HG03159 (cell line): ENCODE results near the gene CTXN1.
"Not testable (repeated sequence)": the region's sequence is repeated elsewhere in the genome, so short reads cannot be mapped to it uniquely, and the experiment has no call there.

Experiments used
- ATAC-seq: cut with Tn5 transposase; IDR thresholded peaks from one replicate; pipeline ENCODE4 v1.9.1; 2021; ENCODE audit warnings: mild to moderate bottlenecking, moderate library complexity; ENCODE audit not compliant: unreplicated experiment

Gene CTXN1

DNA sequence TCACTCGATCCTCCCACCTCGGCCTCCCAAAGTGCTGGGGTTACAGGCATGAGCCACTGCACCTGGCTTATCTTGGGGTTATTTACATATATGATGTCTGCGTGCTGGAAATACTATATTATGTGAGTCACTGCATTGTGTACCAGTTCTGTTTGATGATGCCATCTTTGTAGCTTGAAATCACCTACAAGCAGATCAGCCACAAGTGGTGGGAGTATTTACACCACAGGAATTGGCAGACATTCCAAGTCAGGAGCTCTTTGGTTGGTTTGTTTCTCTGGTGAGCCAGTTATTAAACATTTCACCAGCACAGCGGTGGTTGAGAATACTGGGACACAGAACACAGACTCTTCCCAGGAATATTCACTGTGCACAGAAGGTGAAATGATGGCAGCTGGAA is 22.0 kb upstream of the CTXN1 start:
- ATAC-seq: no peak

DNA sequence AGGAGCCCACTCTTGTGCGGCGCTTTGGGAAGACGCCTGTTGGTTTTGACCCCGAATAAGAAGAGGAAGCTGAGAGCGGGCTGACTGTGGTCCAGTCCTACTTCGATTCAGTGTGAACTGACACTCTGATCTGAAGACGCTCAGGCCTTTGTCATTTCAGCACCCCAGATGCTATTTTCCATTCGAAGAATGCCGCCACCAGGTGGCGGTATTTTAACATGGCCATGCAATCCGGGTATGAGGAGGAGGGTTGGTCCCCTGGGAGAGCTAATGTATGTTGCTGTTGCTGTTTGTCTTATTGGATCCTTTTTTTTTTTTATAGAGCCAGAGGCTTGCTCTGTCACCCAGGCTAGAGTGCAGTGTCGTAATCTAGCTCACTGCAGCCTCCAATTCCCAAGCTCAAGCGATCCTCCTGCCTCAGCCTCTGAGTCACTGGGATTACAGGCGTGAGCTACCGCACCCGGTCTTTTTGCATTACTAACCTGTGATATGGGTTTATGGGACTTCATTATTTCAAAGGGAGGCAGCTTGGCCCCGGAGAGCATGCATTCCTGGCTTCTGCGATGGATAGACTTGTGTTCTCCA is 18.3 kb upstream of the CTXN1 start:
- ATAC-seq: peak; percentile 36

DNA sequence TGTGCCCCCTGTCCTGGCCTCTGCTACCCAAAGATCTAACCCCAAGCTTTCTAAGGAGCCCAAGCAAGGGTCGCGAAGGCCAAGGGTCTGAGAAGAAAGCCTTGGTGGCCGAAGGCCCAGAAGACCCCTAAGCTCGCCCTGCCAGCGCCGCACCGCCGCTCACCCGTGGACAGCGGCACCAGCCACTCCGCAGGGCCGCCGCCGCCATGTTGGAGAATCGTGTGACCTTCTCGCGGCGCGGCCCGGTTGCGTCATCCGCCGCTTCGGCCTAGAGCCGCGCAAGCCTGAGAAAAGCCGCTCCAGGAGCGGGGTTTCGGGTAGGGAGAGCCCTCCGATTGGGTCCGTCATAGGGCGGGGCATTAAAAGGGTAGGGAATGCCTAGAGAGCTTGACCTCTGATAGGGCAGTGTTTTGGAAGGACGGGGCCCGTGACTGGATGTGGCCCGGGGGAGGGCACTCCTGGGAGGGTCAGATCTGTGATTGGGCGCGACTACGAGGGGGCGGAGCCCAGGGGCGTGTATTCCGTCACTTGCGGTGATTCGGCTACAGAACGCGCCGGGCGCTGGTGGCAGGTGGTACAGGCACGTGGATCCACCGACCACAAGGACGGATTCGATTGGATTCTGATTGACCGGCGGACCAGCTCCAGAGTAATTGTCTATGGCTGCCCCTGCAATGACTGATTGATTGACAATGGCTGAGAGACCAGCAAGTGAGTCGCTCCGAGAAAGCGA is 17.7 kb upstream of the CTXN1 start, which contains the start of gene TIMM44:
Gene TIMM44, minus strand, starts transcription at position 223 of the 733 bp plus-strand sequence. Its CDS starts 15 bp downstream, at position 208.
- peak; percentile 92 for ATAC-seq

DNA sequence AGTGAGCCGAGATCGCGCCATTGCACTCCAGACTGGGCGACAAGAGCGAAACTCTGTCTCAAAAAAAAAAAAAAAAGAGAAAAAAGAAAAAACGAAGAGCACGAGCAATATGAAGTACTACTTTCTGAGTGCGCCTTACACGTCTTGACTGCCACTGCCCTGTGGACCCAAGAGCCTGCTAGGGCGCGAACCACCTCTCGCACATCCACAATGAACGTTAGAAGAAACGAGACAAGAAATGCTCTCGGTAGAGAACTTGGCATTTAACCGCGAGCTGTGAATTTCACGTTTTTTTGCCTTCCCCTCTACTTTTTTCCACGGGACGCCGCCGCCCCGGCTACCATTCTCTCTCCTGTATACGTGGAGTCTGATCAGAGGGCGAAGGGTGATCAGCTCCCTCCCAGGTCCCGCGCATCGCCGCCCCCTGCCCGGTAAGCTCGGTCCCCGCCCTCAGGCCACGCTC is 17.1 kb upstream of the CTXN1 start:
- ATAC-seq: no peak

DNA sequence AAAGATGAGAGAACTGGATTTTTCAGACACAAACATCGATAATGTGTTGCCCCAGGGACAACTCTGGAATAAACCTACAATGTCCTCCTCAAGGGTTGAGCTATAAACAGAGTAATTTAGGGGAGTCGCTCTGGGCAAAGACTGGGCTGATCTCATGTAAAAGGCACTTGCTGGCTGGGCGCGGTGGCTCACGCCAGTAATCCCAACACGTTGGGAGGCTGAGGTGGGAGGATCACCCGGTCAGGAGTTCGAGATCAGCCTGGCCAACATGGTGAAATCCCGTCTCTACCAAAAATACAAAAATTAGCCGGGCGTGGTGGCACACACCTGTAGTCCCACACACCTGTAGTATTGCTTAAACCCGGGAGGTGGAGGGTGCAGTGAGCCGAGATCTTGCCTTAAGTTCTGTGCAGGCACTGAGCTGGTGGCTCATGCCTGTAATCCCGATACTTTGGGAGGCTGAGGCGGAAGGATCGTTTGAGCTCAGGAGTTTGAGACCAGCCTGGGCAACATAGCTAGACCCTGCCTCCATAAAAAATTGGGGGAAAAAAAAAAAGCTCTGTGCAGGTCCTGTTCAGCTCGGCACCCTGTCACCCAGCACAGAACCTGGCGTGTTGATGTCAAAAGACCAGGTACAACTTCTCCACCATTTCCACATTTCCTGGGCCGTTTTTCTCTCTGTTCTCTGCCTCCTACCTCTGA is 16.1 kb upstream of the CTXN1 start:
- no peak for ATAC-seq

DNA sequence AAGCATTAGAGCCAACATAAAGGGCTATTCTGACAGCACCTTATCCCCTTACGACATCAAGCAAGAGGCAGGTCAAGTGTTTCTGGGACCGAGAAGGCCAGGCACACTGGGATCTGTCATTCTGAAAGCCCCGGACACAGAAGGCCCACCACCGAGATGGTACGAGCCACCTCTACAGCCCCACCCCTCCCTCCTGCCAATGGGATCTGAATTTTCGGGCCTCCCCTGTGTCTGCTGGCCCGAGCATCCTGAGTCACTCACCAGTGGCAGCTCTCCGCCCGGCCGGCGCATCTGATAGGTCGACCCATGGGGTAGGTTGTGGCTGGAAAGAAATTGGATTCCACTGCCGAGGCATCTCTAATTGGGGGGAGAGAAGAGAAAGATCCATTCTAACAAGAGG is 14.9 kb upstream of the CTXN1 start:
- no peak for ATAC-seq

DNA sequence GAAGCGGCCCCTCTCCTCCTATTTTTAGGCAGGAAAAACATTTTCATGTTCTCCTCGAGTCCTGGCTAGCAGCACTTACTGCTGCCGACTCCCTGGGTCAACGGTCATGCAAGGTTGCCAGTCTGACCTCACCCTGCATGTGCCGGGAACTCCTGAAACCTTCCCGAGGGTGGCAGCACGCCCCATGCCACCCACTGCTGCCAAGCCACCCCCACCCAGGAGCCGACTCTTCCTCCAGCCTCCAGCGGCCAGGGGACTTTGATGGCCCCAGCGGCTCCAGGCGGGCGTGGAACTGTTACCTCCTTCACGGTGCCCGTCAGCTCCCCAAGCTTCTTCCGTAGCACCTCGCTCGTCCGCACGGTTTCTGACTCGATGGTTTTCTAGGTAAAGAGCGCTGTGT is 8.8 kb upstream of the CTXN1 start:
- no peak for ATAC-seq

DNA sequence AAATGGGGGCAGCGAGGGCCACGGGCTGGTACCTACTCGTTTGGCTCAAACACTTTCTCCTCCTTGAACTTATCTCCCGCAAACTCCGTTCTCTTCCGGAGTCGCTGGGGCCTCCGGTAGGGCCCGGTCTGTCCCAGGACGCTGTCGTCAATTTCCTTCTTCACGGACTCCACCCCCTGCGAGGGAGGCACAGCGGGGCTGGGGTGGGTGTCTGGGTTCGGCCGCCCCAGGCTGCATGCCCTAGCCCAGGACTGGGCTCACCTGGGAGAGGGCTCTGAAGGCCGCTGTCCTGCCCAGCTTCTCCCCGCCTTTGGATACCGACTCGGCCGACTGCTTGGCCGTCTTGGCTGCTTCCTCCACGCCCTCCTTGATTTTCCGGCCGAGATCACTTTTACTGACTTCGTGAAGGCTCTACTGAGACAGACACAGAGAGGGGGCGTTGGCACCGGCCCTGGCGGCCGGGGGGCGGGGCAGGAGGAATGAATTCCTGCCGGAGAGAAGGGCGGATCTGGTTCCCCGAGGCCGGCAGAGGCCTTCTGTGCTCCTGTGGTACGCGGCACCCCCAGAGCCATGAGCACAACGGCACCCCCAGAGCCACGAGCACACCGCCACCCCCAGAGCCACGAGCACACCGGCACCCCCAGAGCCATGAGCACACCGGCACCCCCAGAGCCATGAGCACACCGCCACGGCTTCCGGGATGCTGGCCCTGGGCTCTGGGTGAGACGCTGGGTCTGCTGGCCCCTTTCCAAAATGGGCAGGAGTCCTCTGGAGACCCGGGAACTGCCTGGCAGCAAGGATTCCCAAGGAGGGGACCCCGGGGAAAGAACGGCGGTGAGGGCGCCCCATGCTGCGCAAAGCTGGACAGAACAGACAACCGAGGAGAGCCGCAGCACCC is 8.1 kb upstream of the CTXN1 start:
- no peak for ATAC-seq

DNA sequence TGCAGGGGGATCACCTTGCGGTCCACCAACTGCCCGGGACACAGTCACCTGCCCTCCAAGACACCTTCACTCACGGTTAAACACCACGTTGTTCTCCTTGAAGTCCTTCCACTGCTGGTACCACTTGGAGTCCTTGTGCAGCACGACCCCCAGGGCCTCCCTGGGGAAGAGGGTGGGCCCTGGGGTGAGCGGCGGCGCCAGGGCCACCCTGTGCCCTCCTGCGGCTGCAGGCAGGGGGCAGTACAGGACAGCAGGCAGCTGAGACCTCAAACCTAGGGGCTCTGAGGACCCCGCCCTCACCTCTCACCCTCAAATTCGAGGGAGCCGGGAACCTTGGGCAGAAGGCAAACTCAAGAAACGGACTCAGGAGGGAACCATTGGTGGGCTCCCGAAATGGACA is 7.5 kb upstream of the CTXN1 start:
- ATAC-seq: no peak

DNA sequence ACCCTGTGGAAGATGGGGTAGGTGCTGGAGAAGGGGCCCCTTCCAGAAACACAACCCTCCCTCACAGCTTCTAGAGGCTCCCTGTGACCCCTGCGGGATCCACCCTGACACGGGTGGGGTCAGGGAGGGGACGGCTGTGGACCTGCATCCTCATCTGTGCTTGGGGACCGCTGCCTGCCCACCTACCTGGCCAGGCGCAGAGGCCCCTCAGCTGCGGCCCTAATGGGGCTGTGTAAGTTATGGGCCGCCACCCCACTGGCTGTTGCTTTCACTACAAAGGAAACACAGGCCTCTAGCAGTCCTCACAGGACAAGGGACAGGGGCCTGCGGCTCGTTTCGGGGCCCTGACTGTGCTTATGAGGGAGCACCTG is 7.0 kb upstream of the CTXN1 start:
- ATAC-seq: no peak

DNA sequence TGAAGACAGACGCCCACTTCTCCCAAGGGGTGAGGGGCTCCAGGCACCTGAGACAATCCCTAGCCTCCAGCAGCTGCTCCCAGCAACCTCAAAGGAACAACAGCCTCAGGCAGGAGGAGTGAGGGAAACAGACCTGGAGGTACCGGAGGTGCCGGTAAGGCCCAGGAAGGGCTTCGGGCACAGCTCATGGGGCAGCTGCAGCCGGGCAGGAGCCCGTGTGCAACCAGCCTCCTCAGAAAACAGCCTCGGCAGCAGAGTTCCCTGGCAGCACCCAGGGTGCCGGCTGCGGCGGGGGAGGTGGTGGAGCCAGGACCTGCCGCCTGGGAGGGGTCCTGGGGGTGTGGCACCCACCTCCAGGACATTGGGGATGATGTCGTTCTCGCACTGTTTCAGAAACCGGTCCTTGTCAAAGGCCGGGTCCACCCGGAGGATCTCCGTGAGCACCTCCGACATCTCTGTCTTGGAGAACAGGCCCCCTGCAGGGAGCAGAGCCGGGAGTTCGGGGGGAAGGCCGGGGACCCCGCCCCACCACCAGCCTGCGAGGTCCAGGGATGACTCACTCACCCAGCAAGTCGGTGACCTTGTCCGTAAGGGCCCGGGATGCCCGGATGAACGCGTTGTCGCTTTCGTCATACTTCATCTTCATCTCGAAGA is 6.5 kb upstream of the CTXN1 start:
- ATAC-seq: no peak

DNA sequence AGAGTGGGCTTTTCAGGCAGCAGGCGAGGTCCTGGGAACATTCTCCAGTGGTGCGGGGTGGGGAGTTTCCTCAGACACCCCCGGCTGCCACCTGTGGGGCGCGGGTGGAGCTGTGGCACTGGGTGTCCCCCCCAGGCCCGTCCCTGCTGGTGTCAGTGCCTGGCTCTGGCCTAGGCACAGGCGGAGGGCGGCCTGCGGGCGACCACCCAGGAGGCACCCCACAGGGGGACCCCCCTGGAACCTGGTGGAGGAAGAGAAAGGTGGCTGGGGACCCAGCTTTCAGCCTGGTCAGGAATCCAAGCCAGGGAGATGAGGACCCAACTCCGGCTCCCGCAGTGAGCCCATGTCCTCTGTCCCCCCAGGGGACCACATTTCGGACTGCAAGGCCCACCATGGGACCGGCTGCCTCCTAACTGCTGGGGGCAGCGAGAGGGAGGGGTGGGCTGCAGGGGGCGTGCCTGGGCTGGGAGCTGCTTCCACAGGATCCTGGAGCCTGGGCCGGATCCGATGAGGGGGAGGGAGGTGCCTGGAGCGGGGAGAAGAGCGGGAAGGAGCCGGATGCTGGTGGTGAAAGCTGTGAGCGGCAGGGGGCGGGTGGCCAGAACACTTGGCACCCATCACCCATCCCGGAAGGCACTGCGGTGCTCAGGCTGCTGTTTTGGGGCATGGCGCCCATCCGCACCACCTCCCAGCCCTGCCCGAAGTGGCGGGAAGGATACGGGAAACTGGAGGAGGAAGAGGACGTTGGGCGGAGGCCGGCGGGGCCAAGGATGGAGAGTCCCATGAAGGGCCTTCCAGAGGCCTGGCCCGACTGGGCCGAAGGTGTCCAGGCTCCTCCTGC is 5.5 kb upstream of the CTXN1 start:
- ATAC-seq: no peak

DNA sequence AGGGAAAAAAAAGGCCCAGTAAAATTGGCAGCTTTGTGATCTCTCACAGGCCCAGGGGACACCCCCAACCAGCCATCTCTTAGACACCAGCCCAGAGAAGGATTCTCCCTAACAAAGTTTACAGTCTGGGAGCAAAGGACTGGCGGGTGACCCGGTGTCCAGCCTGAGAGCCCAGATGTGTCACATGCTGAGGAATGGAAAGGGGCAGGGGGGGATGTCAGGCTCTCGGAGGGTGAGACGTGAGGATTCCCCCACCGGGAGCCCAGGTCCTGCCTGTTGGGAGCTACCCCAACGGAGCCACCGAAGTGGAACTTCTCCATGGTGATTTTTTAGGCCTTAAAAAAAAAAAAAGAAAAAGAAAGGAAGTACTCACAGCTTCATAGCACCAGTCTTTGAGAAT is 4.8 kb upstream of the CTXN1 start:
- ATAC-seq: no peak

DNA sequence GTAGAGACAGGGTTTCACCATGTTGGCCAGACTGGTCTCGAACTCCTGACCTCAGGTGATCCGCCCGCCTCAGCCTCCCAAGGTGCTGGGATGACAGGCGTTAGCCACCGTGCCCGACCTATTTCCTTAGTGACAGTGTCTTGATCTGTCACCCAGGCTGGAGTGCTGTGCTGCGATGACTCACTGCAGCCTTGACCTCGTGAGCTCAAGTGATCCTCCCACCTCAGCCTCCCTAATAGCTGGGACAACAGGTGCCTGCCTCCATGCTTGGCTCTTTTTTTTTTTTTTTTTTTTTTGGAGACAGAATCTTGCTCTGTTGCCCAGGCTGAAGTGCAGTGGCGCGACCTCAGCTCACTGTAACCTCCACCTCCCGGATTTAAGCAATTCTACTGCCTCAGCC is 4.1 kb upstream of the CTXN1 start:
- not testable (repeated sequence) for ATAC-seq

DNA sequence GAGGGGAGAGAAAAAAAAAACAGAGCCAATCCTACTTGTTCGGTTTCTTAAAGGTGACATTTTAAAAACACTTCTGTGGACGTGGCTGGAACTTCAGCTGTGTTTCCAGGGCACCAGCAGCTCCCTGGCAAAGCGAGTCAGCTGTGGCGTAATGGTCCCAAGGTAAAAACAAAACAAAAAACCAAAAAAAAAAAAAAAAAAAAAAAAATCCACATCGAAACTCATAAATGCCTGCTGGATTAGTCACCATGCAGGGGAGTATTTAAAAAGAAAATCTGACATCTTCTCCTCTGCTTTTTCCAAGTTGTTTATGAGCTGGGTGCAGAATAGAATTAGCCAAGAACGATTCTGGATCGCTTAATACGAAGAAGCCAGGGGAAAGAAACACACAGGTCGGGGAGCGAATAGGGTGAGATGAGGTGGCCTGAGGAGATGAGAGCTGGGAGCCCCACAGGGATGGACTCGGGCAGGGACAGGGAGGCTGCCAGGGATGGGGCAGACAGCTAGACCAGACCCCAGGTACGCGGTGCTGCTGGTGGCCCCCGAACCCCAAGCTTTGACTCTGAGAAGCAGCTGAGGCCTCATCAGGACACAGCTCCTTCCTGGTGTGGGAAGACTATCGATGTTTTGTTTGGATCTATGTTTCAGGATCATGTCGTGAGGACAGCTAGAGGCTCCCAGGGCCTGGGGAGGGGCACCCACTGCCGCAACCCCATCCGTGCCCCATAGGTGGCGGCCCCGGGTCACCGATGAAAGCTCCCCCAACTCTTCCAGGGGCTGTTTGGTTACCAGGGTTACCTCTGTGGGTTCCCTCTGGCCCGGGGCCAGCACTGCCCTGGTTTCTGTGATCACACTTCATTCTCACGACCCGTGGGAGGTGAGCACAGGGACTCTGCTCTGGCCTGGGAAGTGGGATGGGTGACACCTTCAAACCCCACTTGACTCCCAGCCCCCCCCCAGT is 3.1 kb upstream of the CTXN1 start:
- ATAC-seq: no peak

DNA sequence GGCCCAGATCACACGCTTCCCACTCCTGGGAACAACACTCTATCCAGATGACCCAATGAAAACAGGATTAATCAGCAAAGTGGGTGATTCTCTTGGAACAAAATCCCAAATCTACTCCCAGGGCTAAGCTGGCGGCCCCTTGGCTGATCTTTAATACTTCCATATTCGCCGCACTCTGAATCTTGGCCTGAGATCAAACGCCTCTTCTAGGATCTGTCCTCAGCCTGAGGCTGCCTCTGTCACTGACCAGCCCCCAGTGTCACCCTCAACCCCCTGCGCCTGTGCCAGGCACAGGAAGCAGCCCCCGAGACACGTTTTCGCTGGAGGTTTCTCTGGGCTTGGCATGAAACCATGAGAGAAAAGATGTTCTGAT is 2.4 kb upstream of the CTXN1 start:
- ATAC-seq: no peak

DNA sequence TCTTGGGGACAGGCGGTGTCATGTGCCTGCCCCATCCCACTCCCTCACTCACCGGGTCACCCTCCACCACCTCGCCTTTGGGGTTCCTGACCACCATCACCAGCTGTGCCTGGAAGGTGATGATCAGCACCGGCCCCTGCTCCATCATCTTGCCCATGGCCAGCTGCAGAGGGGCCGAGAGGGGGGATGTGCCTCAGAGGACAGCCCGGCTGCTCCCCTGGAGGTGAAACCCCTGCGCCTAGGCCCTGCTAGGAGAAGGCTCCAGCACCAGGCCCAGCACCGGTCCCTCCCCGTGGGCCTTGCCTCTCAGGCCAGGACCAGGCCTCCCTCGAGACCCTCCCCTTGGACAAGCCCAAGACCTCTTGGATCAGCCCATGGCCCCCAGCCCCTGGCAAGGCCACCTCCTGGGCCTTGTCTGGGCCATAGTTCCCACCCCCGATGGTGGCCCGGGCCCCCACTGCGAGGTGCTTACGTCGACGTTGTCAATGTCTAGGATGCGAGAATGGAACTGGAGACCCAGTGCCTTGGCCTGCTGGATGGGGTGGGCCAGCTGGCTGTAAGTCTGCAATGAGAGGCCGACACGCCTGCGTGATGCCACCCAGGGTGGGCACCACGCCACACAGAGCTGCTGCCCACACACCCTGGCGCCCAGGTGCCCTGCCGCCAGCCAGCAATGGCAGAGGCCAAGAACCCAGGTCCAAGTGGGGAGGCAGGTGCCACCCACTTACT is 1.8 kb upstream of the CTXN1 start:
- no peak for ATAC-seq
